Naive thymus-derived CD4-positive, alpha-beta T cell (primary cell): Measurements from ENCODE around the gene CLPTM1. TPM values are rescaled to one million over a fixed set of nuclear protein-coding genes. Genes with fewer than 3 reads are reported as not detected.
"Not testable (repeated sequence)": the region's sequence is repeated elsewhere in the genome, so short reads cannot be mapped to it uniquely, and the experiment has no call there.

Experiments used
- ATAC-seq: fragments of 150-1000 bp; cut with Tn5 transposase; 2 replicates; pipeline ENCODE4 v1.10.0; 2021; ENCODE audit warnings: mild to moderate bottlenecking, moderate library complexity
- CTCF ChIA-PET: fragments of 350-600 bp; sonication (Branson Sonifier 250); formaldehyde crosslinking; loops from one replicate; lab custom pipeline; 2021; ENCODE audit warnings: antibody characterized with exemption; lab: Charles Lee
- POLR2A ChIA-PET: fragments of 350-600 bp; sonication (Branson Sonifier 250); formaldehyde crosslinking; loops from one replicate; lab custom pipeline; 2021; ENCODE audit warnings: antibody characterized with exemption, inconsistent platforms; lab: Charles Lee
- DNase-seq, 9 donors: peaks; one replicate each; pipeline versions ENCODE4 v3.0.0 to v3.0.0-alpha.2; 2020 to 2022; ENCODE audit warnings: mixed read lengths in 1 of 9
- H3K27ac ChIP-seq: one replicate; pipeline ENCODE4 v1.7.0; 2013; ENCODE audit warnings: mild to moderate bottlenecking, low read depth, low read length, moderate library complexity
- H3K27me3 ChIP-seq, 2 donors: one replicate each; pipeline ENCODE4 v1.7.0; 2013; ENCODE audit warnings: low read length in 2 of 2, mild to moderate bottlenecking in 2 of 2, moderate library complexity in 2 of 2; ENCODE audit not compliant: control insufficient read depth in 2 of 2, insufficient read depth in 2 of 2
- H3K36me3 ChIP-seq, 3 experiments: 1 replicate in 2 of 3; 2 replicates in 1 of 3; pipeline ENCODE4 v1.7.0; 2013; ENCODE audit warnings: low read length in 3 of 3, mild to moderate bottlenecking in 3 of 3, moderate library complexity in 1 of 3; ENCODE audit not compliant: insufficient read depth in 3 of 3, control insufficient read depth in 2 of 3
- H3K4me1 ChIP-seq, 2 donors: one replicate each; pipeline ENCODE4 v1.7.0; 2013; ENCODE audit warnings: low read length in 2 of 2, mild to moderate bottlenecking in 2 of 2, moderate library complexity in 1 of 2; ENCODE audit not compliant: control insufficient read depth in 2 of 2, insufficient read depth in 2 of 2
- H3K4me3 ChIP-seq: 2 replicates; pipeline ENCODE4 v1.7.0; 2013; ENCODE audit warnings: mild to moderate bottlenecking, low read length
- H3K9me3 ChIP-seq, 3 experiments: 1 replicate in 2 of 3; 2 replicates in 1 of 3; pipeline ENCODE4 v1.7.0; 2013; ENCODE audit warnings: low read length in 3 of 3; ENCODE audit not compliant: control insufficient read depth in 2 of 3
- H3K27ac Mint-ChIP-seq, 9 donors: one replicate each; pipeline ENCODE4 v1.8.0; 2020 to 2022; ENCODE audit warnings: mixed read lengths in 9 of 9, mild to moderate bottlenecking in 8 of 9, moderate library complexity in 5 of 9, inconsistent platforms in 2 of 9
- H3K27me3 Mint-ChIP-seq, 5 donors: one replicate each; pipeline ENCODE4 v1.8.0; 2021 to 2022; ENCODE audit warnings: mixed read lengths in 5 of 5, mild to moderate bottlenecking in 1 of 5
- H3K36me3 Mint-ChIP-seq, 5 donors: one replicate each; pipeline ENCODE4 v1.8.0; 2020 to 2022; ENCODE audit warnings: mixed read lengths in 5 of 5, mild to moderate bottlenecking in 3 of 5, inconsistent platforms in 1 of 5
- H3K4me1 Mint-ChIP-seq, 7 donors: one replicate each; pipeline ENCODE4 v1.8.0; 2020 to 2022; ENCODE audit warnings: mixed read lengths in 7 of 7, mild to moderate bottlenecking in 3 of 7, inconsistent platforms in 1 of 7
- H3K4me3 Mint-ChIP-seq, 10 donors: one replicate each; pipeline ENCODE4 v1.8.0; 2020 to 2022; ENCODE audit warnings: mild to moderate bottlenecking in 10 of 10, mixed read lengths in 10 of 10, moderate library complexity in 6 of 10, inconsistent platforms in 2 of 10
- H3K9me3 Mint-ChIP-seq, 11 donors: one replicate each; pipeline ENCODE4 v1.8.0; 2020 to 2022; ENCODE audit warnings: mixed read lengths in 11 of 11, mild to moderate bottlenecking in 4 of 11, inconsistent platforms in 1 of 11, moderate library complexity in 1 of 11
- intact Hi-C, 2 donors: fragments of 100-400 bp; cut with micrococcal nuclease; formaldehyde crosslinking; loops; one replicate each; pipeline ENCODE4 v1.15.1; 2023
- polyA plus RNA-seq, 2 donors: library from polyadenylated mRNA; unstranded; fragments of 300-500 nt; fragmentation: Illumina TruSeq; gene quantifications; one replicate each; pipeline ENCODE4 v1.2.3, GENCODE V29; 2021
- total RNA-seq, 6 experiments: library from RNA in 5 of 6; stranded (reverse) in 5 of 6; gene quantifications; 1 replicate in 5 of 6; 2 replicates in 1 of 6; pipeline ENCODE4 v1.2.3 and lab custom pipeline; 2021 to 2026

Gene CLPTM1
- total and polyA plus RNA-seq, 7 experiments from 2014 or later = 11.7 to 83.3 (median 71.4) TPM

DNA sequence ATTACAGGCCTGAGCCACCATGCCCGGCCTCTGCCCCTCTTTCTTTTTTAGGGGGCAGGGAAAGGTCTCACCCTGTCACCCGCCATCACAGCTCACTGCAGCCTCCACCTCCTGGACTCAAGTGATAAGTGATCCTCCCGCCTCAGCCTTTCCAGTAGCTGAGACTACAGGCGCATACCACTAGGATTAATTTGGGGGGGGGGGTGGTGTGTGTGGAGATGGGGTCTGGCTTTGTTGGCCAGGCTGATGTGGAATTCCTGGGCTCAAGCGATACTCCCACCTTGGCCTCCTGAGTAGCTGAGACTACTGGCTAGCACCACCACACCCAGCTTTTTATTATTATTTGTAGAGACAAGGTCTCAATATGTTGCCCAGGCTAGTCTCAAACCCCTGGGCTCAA is 45.4 kb upstream of the CLPTM1 start:
- no peak overlapping the region for H3K27ac Mint-ChIP-seq
- H3K4me1 Mint-ChIP-seq = peaks cover 8 to 26% (median 13%) of the 10 kb centered on the region in 7 donors
- H3K9me3 Mint-ChIP-seq = no peaks in the 10 kb centered on the region
- peaks cover 0 to 4% of the 10 kb centered on the region in 2 donors for H3K27me3 ChIP-seq
- ChIA-PET POLR2A (no interaction called here), CTCF (no interaction called here)
- no peak overlapping the region for H3K27ac ChIP-seq
- H3K36me3 Mint-ChIP-seq = peaks cover 0 to 4% (median 0%) of the 10 kb centered on the region in 5 donors
- ATAC-seq (no peak), DNase-seq (no peak)
- H3K9me3 ChIP-seq = no peaks in the 10 kb centered on the region
- H3K27me3 Mint-ChIP-seq = peaks cover 40 to 51% (median 45%) of the 10 kb centered on the region in 5 donors
- intact Hi-C loops = no loop called here
- no peaks in the 10 kb centered on the region for H3K36me3 ChIP-seq
- H3K4me3 ChIP-seq = no peak overlapping the region
- no peak overlapping the region for H3K4me3 Mint-ChIP-seq
- H3K4me1 ChIP-seq = no peaks in the 10 kb centered on the region

DNA sequence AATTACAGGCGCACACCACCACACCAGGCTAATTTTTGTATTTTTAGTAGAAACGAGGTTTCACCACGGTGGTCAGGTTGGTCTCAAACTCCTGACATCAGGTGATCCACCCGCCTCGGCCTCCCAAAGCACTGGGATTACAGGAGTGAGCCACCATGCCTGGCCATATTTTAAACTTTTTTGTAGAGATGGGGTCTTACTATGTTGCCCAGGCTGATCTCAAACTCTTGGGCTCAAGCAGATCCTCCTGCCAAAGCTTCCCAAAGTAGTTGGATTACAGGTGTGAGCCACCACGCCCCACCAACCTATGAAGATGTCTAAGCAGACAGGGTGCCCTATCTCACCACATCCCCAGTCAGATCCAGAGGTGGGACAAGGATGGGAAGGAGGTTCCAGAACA is 43.3 kb upstream of the CLPTM1 start:
- H3K4me3 Mint-ChIP-seq, H3K4me1 ChIP-seq, POLR2A ChIA-PET, H3K36me3 Mint-ChIP-seq, intact Hi-C loops, H3K4me3 ChIP-seq, DNase-seq, ATAC-seq, H3K27ac ChIP-seq, H3K36me3 ChIP-seq, H3K9me3 Mint-ChIP-seq, CTCF ChIA-PET, H3K9me3 ChIP-seq, H3K27me3 ChIP-seq: not testable (repeated sequence)
- H3K27me3 Mint-ChIP-seq = peaks cover 29 to 40% (median 35%) of the 10 kb centered on the region in 5 donors
- H3K4me1 Mint-ChIP-seq = peaks cover 4 to 19% (median 7%) of the 10 kb centered on the region in 7 donors
- peak overlapping the region in 1 of 9 donors; percentile 56 for H3K27ac Mint-ChIP-seq

- H3K4me3 Mint-ChIP-seq = peak overlapping the region in 2 of 10 donors; percentile 9 to 51
- POLR2A ChIA-PET = no interaction called here
- no peak for DNase-seq
- Histone ChIP-seq H3K27me3 (no peaks in the 10 kb centered on the region), H3K27ac (no peak overlapping the region), H3K4me3 (no peak overlapping the region), H3K36me3 (no peaks in the 10 kb centered on the region), H3K9me3 (no peaks in the 10 kb centered on the region), H3K4me1 (no peaks in the 10 kb centered on the region)
- intact Hi-C loops = no loop called here
- H3K27ac Mint-ChIP-seq = no peak overlapping the region
- H3K4me1 Mint-ChIP-seq = peaks cover 4 to 19% (median 7%) of the 10 kb centered on the region in 7 donors
- no peak for ATAC-seq
- no peaks in the 10 kb centered on the region for H3K9me3 Mint-ChIP-seq
- peaks cover 26 to 36% (median 32%) of the 10 kb centered on the region in 5 donors for H3K27me3 Mint-ChIP-seq
- CTCF ChIA-PET = no interaction called here
- H3K36me3 Mint-ChIP-seq = peaks cover 0 to 4% (median 0%) of the 10 kb centered on the region in 5 donors
Observed at GRCh38 chr19:44912854-44913253, 42.3 kb upstream of the CLPTM1 start.

- not testable (repeated sequence) for H3K9me3 Mint-ChIP-seq, H3K27ac ChIP-seq
Observed at GRCh38 chr19:44913512-44914432, 41.4 kb upstream of the CLPTM1 start.

GRCh38 chr19:44914433-44915206 is 40.6 kb upstream of the CLPTM1 start, which contains the start of gene APOC1:
APOC1 (plus strand) TSS chr19:44914608; CDS start chr19:44914892, 284 bp downstream.
- H3K27ac Mint-ChIP-seq = peak within 1 kb of the TSS in 6 of 9 donors; percentile 25 to 86 (median 50)

More at GRCh38 chr19:44913512-44914432, 41.4 kb upstream of the CLPTM1 start:
- intact Hi-C loops = loop anchor here in 1 of 2 donors (2.0 kb wide), 1 partner anchor 41 kb away; the partner anchor contains the start of gene CLPTM1
- Mint-ChIP-seq H3K4me1 (peaks cover 4 to 19% (median 7%) of the 10 kb centered on the region in 7 donors), H3K4me3 (peak overlapping the region in 9 of 10 donors; percentile 55 to 91 (median 87)), H3K27me3 (peaks cover 23 to 32% (median 28%) of the 10 kb centered on the region in 5 donors)
- DNase-seq, H3K9me3 ChIP-seq, H3K27me3 ChIP-seq, H3K4me1 ChIP-seq, H3K27ac Mint-ChIP-seq, H3K4me3 ChIP-seq, H3K36me3 ChIP-seq, ATAC-seq, H3K36me3 Mint-ChIP-seq, POLR2A ChIA-PET: not testable (repeated sequence)
- CTCF ChIA-PET = interaction anchor here (0.7 kb wide), 1 partner anchor 265 kb away, joined by 3 read pairs; the partner anchor contains the start of gene BLOC1S3

DNA sequence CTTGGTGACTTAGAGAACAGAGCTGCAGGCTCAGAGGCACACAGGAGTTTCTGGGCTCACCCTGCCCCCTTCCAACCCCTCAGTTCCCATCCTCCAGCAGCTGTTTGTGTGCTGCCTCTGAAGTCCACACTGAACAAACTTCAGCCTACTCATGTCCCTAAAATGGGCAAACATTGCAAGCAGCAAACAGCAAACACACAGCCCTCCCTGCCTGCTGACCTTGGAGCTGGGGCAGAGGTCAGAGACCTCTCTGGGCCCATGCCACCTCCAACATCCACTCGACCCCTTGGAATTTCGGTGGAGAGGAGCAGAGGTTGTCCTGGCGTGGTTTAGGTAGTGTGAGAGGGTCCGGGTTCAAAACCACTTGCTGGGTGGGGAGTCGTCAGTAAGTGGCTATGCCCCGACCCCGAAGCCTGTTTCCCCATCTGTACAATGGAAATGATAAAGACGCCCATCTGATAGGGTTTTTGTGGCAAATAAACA is 30.9 kb upstream of the CLPTM1 start:
- intact Hi-C loops = no loop called here
- H3K27ac ChIP-seq = no peak overlapping the region
- ATAC-seq (no peak), DNase-seq (no peak)
- no peak overlapping the region for H3K4me3 ChIP-seq
- H3K27ac Mint-ChIP-seq = no peak overlapping the region
- no peak overlapping the region for H3K4me3 Mint-ChIP-seq
- no peaks in the 10 kb centered on the region for H3K27me3 ChIP-seq
- POLR2A ChIA-PET = no interaction called here
- H3K9me3 Mint-ChIP-seq = no peaks in the 10 kb centered on the region
- H3K27me3 Mint-ChIP-seq = peaks cover 7 to 26% (median 20%) of the 10 kb centered on the region in 5 donors
- CTCF ChIA-PET = no interaction called here
- no peaks in the 10 kb centered on the region for H3K9me3 ChIP-seq
- H3K4me1 ChIP-seq = peaks cover 0 to 6% of the 10 kb centered on the region in 2 donors
- no peaks in the 10 kb centered on the region for H3K36me3 ChIP-seq
- H3K4me1 Mint-ChIP-seq = peaks cover 0 to 15% (median 6%) of the 10 kb centered on the region in 7 donors
- no peaks in the 10 kb centered on the region for H3K36me3 Mint-ChIP-seq

More at GRCh38 chr19:44914433-44915206, 40.6 kb upstream of the CLPTM1 start, which contains the start of gene APOC1:
- peak within 1 kb of the TSS; percentile 55 for H3K27ac ChIP-seq
- H3K9me3 Mint-ChIP-seq, H3K27me3 ChIP-seq, H3K4me1 ChIP-seq, POLR2A ChIA-PET, H3K9me3 ChIP-seq, H3K36me3 Mint-ChIP-seq, H3K36me3 ChIP-seq: not testable (repeated sequence)
- peak; percentile 95 for ATAC-seq
- peak; percentile 49 to 78 (median 68) for DNase-seq
- Mint-ChIP-seq H3K4me1 (peaks cover 4 to 19% (median 7%) of the 10 kb centered on the region in 7 donors), H3K4me3 (peak within 1 kb of the TSS; percentile 80 to 91 (median 88)), H3K27me3 (peaks cover 23 to 32% (median 26%) of the 10 kb centered on the region in 5 donors)
- CTCF ChIA-PET = interaction anchor here (0.7 kb wide), 1 partner anchor 264 kb away, joined by 3 read pairs; the partner anchor contains the start of gene BLOC1S3
- H3K4me3 ChIP-seq = peak within 1 kb of the TSS; percentile 44
- intact Hi-C loops = loop anchor here (1.0 to 2.0 kb wide), 2 partner anchors 24 to 40 kb away; partner anchors contain the start of gene CLPTM1 (in 1 of the 2)
